DMS 273 (cell line): ENCODE data around the gene EXOSC5.
A peak's percentile ranks its signal among the peaks of the same experiment; 100 is the strongest.
"Not testable (repeated sequence)": the region's sequence is repeated elsewhere in the genome, so short reads cannot be mapped to it uniquely, and the experiment has no call there.

Experiments
- DNase-seq: peaks from one replicate; lab custom pipeline; 2025; ENCODE audit not compliant: unreplicated experiment; lab: John Stamatoyannopoulos, UW

The EXOSC5 gene

DNA sequence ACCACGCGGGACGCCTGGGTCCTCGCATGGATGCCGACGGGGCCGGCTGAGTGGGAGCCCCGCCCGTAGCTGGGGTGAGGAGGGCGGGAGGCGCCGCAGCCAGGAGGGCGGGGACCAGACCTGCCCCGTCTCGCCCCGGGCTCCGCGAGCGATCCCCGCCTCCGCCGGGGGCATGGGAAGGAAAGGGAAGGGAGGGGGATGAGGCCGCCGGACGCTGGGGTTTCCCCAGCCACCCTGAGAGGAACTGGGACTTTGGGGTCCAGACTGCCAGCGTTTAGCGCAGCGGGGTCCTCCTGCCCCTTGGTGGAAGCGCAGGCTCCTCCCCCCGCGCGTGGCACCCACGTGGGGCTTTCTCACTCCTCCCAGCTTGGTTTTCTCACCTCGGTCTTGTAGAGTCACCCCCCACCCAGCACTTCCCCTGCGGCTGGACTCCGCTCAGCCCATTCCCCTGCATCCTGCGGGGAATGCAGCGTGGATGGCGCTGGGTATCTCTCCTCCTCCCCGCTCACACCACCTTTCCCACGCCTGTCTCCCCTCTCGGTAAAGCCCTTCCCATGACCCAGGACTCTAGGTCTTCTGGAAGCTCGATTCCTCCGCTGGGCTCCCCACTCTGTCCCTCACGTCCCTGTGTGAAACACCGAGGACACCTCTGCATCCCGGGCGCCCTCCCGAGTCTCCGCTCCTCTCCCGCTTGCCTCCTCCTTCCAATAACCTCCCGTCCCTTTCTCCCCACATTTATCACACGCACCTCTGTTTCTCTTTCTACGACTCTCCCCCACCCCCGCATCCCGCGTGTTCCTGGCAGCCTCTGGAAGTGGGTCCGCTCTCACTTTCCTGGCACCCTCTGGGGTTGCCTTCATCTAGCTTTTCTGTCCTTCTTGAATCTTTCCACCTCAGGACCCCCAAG lies 45.6 kb downstream of the EXOSC5 start:
- peak; percentile 74 for DNase-seq

DNA sequence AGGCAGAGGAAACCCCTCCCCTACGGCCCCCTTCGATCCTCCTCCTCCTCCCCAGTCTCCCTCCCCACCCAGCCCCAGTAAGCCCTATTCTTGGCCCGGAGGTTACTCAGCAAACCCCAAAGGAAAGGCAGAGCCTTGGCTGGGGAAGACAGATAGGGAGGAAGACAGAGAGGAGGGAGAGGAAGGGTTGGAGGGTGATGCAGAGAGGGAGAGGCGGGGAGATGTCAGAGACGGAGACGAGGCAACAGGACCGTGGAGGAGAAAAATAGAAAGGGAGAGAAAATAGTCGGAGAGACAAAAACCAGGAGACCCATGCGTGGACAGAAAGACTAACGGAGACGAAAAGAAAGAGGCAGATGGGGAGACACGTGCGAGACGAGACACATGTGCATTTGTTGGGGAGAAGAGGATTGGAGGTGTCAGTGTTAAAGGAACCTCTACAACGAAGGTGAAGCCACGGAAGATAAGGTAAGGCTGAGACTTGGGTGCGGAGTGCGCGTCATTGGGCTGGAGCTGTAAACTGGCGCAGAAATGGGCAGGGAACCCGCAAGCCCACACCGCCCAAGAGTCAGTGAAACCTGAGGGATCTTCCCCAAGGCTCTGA lies 46.3 kb downstream of the EXOSC5 start:
- peak; percentile 52 for DNase-seq

DNA sequence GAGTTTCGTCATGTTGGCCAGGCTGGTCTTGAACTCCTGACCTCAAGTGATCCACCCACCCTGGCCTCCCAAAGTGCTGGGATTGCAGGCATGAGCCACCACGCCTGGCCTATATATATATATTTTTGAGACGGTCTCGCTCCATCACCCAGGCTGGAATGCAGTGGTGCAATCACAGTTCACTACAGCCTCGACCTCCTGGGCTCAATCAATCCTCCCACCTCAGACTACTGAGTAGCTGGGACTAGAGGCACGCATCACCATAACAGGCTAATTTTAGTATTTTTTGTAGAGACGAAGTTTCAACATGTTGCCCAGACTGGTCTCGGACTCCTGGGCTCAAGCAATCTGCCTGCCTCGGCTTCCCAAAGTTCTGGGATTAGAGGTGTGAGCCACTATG lies 50.2 kb downstream of the EXOSC5 start:
- not testable (repeated sequence) for DNase-seq

DNA sequence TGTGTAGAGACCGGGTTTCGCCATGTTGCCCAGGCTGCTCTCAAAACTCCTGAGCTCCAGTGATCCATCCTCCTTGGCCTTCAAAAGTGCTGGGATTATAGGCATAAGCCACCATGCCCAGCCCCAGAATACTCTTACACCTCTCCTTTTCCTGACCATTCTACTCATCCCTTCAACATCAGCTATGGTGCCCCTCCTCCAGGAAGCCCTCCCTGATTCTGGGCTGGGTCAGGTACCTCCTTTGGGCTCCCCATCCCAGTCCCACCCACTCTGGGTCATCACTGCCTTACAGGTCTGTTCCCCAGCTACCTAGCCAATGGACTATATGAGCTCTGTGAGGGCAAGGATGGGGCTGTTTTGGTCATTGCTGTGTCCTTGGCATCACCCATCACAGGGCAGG lies 53.0 kb downstream of the EXOSC5 start:
- DNase-seq: no peak

DNA sequence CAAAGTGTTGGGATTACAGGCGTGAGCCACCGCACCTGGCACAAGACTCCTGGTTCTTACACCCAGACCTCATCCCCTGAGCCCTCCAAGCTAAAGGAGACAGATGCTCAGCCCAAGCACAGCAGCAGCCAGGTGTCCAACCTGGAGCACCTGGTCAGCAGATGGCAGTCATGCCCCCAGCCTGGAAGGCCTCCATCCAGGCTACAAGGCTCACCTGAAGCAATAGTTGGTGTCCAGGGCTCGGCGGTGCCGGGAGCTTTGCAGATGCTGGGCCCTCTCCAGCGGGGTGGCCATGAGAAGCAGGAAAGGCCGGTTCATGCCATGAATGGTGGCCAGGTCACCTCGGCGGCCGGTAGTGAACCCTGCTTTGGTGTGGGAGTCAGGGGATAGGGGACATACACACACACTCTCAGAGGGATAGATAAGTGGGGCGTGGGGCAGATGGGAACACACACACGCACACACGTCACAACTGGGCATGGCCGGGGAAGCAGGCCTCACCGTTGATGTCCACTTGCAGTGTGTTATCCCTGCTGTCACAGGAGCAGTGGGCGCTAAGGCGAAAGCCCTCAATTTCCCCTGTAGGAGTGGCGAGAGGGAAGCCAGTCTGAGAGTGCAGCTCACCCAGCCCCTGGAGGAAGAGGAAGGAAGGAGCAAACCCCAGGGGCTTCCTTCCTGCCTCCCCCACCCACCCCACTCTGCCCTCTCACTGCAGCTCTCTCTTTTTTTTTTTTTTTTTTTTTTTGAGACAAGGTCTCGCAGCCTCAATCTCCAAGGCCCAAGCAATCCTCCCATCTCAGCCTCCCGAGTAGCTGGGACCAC lies 55.3 kb downstream of the EXOSC5 start:
- no peak for DNase-seq

DNA sequence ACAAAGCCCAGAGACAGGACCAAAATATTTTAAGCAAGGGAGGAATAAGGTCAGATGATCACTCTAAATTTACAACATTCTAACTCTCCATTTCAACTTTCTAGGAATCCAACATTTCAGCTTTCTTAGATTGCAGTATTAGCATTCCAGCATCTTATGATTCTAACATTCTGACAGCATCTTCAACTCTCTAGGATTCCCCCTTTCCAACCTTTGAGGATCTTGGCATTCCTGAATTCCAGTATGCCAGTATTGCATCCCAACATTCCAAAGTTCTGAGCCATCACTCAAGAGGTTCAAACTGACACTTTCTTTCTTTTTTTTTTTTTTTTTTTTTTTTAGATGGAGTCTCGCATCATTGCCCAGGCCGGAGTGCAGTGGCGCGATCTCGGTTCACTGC lies 57.2 kb downstream of the EXOSC5 start:
- no peak for DNase-seq
